Upper lobe of left lung (tissue), 6 donors: ENCODE results near the gene VWA7. TPM values are rescaled to one million over a fixed set of nuclear protein-coding genes. Genes with fewer than 3 reads are reported as not detected.

Experiments used
- ATAC-seq, 2 donors: fragments of 200-7000 bp; cut with Tn5 transposase; one replicate each; pipeline ENCODE4 v1.9.1; 2022; ENCODE audit warnings: mild to moderate bottlenecking in 2 of 2, moderate library complexity in 2 of 2; ENCODE audit not compliant: low FRiP score in 2 of 2
- DNase-seq, 2 donors: peaks; one replicate each; pipeline ENCODE4 v3.0.0-alpha.2; 2019 to 2020
- H3K27ac ChIP-seq, 4 donors: fragments of 200-600 bp; sonication (generic); one replicate each; pipeline ENCODE4 v1.5.1; 2016 to 2019
- H3K27me3 ChIP-seq, 4 donors: fragments of 200-600 bp; sonication (generic); one replicate each; pipeline ENCODE4 v1.5.1; 2017 to 2019
- H3K36me3 ChIP-seq, 4 donors: fragments of 200-600 bp; sonication (generic); one replicate each; pipeline ENCODE4 v1.5.1; 2016 to 2019
- H3K4me1 ChIP-seq, 4 donors: fragments of 200-600 bp; sonication (generic); one replicate each; pipeline ENCODE4 v1.5.1; 2018 to 2019
- H3K4me3 ChIP-seq, 4 donors: fragments of 200-600 bp; sonication (generic); one replicate each; pipeline ENCODE4 v1.5.1; 2017 to 2019; ENCODE audit warnings: mild to moderate bottlenecking in 2 of 4, moderate library complexity in 1 of 4
- H3K9me3 ChIP-seq, 4 donors: fragments of 200-600 bp; sonication (generic); one replicate each; pipeline ENCODE4 v1.5.1; 2018 to 2019
- EP300 ChIP-seq, 4 donors: sonication (generic); formaldehyde crosslinking; IDR thresholded peaks; one replicate each; pipeline ENCODE4 v1.5.1; 2017; ENCODE audit warnings: antibody characterized with exemption in 4 of 4, control low read depth in 2 of 4
- POLR2A ChIP-seq, 4 donors: fragments of 450-650 bp; IDR thresholded peaks; one replicate each; pipeline ENCODE4 v1.5.1; 2016 to 2017; ENCODE audit warnings: antibody characterized with exemption in 4 of 4, mild to moderate bottlenecking in 2 of 4
- POLR2AphosphoS5 ChIP-seq, 2 donors: sonication (generic); formaldehyde crosslinking; IDR thresholded peaks; one replicate each; pipeline ENCODE4 v1.5.1; 2017; ENCODE audit warnings: antibody characterized with exemption in 2 of 2
- WGBS, 2 donors: methylation state at CpG; one replicate each; pipeline ENCODE4 v1.1.5; 2017 to 2018; 5-methylcytosine and 5-hydroxymethylcytosine counted together
- total RNA-seq, 6 donors: library from RNA; depleted of rRNA in 4 of 6; stranded (reverse); fragments of >200 nt in 4 of 6; gene quantifications; one replicate each; pipeline versions ENCODE4 v1.1.0 to v1.2.1, GENCODE V29; 2016 to 2021
- TF ChIP-seq, protein P1 (sequence below), 6 experiments: fragments of 450-650 bp in 4 of 6; fragments of 200-600 bp in 2 of 6; sonication (generic) in 2 of 6; IDR thresholded peaks; one replicate each; pipeline ENCODE4 v1.5.1; 2016 to 2019; ENCODE audit warnings: antibody characterized with exemption in 6 of 6
- donor health status: DM: no; HTN: no; CAD: no; lungs with moderate emphysema.
- donor health status: DM: no; HTN: yes; CAD: no; lungs with severe emphysema.

VWA7 gene
- total RNA-seq, 6 donors from 2014 or later = 4.0 to 7.4 (median 6.6) TPM

DNA sequence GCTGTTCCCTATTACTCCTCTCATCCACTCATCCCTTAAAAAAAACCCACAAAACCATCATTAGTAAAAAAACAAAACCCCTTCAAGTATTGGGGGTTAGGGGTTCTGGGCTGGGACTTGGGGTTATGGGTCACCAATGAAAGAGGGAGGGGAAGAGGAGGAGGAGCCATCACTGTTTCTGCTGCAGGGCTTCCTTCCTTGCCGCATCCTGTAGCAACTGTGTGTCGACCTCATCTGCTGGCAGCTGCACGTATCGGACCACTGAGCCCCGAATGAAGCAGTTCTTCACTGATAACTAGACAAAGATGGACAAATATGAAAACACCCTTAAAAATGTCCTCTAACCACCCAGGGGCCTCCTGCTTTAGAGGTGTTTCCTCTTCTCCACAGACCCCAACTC, 20.5 kb upstream of the VWA7 start:
- TF ChIP-seq, protein P1, sequence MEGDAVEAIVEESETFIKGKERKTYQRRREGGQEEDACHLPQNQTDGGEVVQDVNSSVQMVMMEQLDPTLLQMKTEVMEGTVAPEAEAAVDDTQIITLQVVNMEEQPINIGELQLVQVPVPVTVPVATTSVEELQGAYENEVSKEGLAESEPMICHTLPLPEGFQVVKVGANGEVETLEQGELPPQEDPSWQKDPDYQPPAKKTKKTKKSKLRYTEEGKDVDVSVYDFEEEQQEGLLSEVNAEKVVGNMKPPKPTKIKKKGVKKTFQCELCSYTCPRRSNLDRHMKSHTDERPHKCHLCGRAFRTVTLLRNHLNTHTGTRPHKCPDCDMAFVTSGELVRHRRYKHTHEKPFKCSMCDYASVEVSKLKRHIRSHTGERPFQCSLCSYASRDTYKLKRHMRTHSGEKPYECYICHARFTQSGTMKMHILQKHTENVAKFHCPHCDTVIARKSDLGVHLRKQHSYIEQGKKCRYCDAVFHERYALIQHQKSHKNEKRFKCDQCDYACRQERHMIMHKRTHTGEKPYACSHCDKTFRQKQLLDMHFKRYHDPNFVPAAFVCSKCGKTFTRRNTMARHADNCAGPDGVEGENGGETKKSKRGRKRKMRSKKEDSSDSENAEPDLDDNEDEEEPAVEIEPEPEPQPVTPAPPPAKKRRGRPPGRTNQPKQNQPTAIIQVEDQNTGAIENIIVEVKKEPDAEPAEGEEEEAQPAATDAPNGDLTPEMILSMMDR (IDR thresholded peaks at IDR 0.05) = no peak
- no peak for TF ChIP-seq POLR2AphosphoS5 (IDR thresholded peaks at IDR 0.05)
- TF ChIP-seq POLR2A (IDR thresholded peaks at IDR 0.05) = no peak
- TF ChIP-seq EP300 (IDR thresholded peaks at IDR 0.05) = no peak
- H3K4me1 ChIP-seq = peaks cover 9 to 24% (median 14%) of the 10 kb centered on the region in 4 donors
- no peak for ATAC-seq

DNA sequence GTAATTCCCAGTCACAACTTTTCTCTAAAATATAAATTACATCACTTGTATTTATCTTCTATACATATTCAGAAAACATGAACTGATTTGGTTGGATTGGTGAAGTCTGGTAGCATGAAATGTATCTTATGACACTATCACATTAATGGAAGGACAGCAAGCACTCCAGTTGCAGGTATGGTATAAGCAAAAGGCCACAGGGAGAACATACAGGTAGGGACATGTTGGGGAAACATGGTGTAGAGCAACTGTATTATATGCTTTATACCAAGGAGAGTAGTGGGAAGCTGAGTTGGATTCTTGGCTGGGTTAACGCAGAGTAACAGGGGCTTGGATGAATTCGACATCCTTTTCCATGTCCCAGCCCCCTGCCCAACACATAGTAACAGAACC, 19.9 kb upstream of the VWA7 start:
- H3K9me3 ChIP-seq = no peaks in the 10 kb centered on the region
- WGBS, 2 donors = 83 to 100% methylated on average over 2 of the region's 2 CpGs
- no peak for TF ChIP-seq POLR2A (IDR thresholded peaks at IDR 0.05)
- TF ChIP-seq POLR2AphosphoS5 (IDR thresholded peaks at IDR 0.05) = no peak
- TF ChIP-seq, protein P1 (IDR thresholded peaks at IDR 0.05) = no peak
- no peak for TF ChIP-seq EP300 (IDR thresholded peaks at IDR 0.05)
- H3K27me3 ChIP-seq = no peaks in the 10 kb centered on the region
- peaks cover 0 to 19% (median 11%) of the 10 kb centered on the region in 4 donors for H3K36me3 ChIP-seq
- no peak for ATAC-seq
- no peak overlapping the region for H3K4me3 ChIP-seq
- peak overlapping the region in 3 of 4 donors; percentile 26 to 95 (median 87) for H3K27ac ChIP-seq
- peaks cover 9 to 24% (median 14%) of the 10 kb centered on the region in 4 donors for H3K4me1 ChIP-seq
- no peak for DNase-seq

More for the DNA sequence above, 20.5 kb upstream of the VWA7 start:
- no peaks in the 10 kb centered on the region for H3K27me3 ChIP-seq
- no peak for DNase-seq
- peak overlapping the region in 2 of 4 donors; percentile 49 to 95 for H3K27ac ChIP-seq
- WGBS, 2 donors = 42 to 58% methylated on average over 5 of the region's 5 CpGs
- no peaks in the 10 kb centered on the region for H3K9me3 ChIP-seq
- no peak overlapping the region for H3K4me3 ChIP-seq
- H3K36me3 ChIP-seq = peaks cover 0 to 19% (median 9%) of the 10 kb centered on the region in 4 donors

DNA sequence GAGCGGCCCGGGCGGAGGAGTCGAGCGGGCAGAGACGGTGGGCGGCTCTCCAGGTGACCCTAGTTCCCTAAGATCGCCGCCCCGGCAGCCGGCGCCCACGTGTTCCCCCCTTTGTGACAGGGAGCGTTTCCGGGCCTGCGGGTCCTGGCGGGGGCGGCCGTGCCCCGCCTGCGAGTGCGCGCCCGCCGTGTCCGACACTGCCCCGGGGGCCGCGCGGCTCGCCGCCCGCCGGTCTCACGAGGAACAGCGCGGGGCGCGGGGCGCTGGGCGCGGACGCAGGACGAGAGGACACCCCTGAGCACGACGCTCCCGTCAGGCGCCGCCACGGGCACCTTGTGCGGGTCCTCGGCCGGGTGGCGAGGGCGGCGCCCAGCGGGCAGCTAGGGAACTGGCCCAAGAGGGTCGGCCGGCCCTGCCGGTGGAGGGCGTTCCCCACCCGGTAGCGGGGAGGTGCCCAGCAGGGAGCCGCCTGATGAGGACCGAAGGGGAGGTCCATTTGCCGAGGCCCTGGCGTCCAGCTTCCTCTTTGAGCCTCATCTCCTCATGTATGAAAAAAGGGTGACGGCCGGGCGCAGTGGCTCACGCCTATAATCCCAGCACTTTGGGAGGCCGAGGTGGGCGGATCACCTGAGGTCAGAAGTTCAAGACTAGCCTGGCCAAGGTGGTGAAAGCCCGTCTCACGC, 18.6 kb upstream of the VWA7 start, which contains the start of gene VARS1:
TSS of gene VARS1 (minus strand) at position 137 of the 683 bp plus-strand sequence. CDS start 535 bp downstream, outside the sequence.
- Histone ChIP-seq H3K4me3 (peak within 1 kb of the TSS; percentile 62 to 100 (median 94)), H3K36me3 (peaks cover 0 to 20% (median 10%) of the 10 kb centered on the region in 4 donors), H3K27me3 (no peaks in the 10 kb centered on the region), H3K27ac (peak within 1 kb of the TSS; percentile 87 to 98 (median 95)), H3K4me1 (peaks cover 9 to 28% (median 17%) of the 10 kb centered on the region in 4 donors), H3K9me3 (no peaks in the 10 kb centered on the region)
- 1 to 6% methylated on average over 17 to 31 of the region's 75 CpGs for WGBS, 2 donors
- peak; percentile 58 to 74 for TF ChIP-seq POLR2AphosphoS5 (IDR thresholded peaks at IDR 0.05)
- peak in 3 of 4 donors; percentile 64 to 66 (median 65) for TF ChIP-seq POLR2A (IDR thresholded peaks at IDR 0.05)
- TF ChIP-seq, protein P1 (IDR thresholded peaks at IDR 0.05) = peak; percentile 86 to 100 (median 99)
- no peak for TF ChIP-seq EP300 (IDR thresholded peaks at IDR 0.05)
- DNase-seq = peak; percentile 97 to 98
- ATAC-seq = peak; percentile 96 to 98

DNA sequence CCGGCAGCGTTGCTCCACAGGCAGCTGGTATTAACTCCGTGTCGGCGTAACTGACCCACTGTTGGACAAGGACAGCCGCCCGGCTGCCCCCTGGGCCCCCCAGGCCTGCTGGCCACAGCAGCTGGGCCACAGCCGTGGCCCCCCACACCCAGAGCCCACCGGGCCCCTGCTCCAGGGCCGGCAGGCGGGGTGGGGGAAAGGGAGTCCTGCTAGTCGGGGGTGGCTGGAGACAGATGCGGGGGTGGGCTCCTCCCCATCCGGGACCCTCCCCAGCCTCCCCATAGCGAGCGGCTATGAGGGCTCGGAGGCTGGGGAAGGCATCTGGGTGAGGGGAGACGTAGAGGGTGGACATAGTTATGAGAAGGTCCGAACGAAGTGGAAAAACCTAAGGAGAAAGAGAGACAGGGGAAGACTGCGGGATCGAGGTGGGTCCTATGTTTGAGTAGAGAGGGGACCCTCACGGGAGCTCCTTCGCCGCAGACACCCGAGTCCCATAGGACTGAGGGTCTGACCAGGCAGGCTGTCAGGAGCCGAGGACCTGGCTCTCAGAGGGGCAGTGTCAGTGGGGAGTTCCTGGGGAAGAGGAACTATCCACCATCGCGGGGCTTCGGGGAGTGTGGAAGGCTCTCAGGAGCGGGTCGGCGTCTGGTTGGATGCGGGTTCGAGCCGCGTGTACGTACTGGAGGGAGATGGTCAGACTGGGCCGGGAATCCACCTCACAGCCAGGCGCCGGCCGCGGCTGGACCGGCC, 17.9 kb upstream of the VWA7 start:
- H3K36me3 ChIP-seq = peaks cover 0 to 27% (median 10%) of the 10 kb centered on the region in 4 donors
- H3K4me3 ChIP-seq = peak overlapping the region; percentile 62 to 100 (median 94)
- peaks cover 9 to 28% (median 17%) of the 10 kb centered on the region in 4 donors for H3K4me1 ChIP-seq
- peak in 1 of 2 donors; percentile 84 for DNase-seq
- WGBS, 2 donors = 3% methylated on average over 20 to 38 of the region's 44 CpGs
- peak overlapping the region; percentile 87 to 98 (median 95) for H3K27ac ChIP-seq
- no peaks in the 10 kb centered on the region for H3K27me3 ChIP-seq
- H3K9me3 ChIP-seq = no peaks in the 10 kb centered on the region
- peak; percentile 7 to 12 for ATAC-seq
- TF ChIP-seq POLR2AphosphoS5 (IDR thresholded peaks at IDR 0.05) (no peak), POLR2A (IDR thresholded peaks at IDR 0.05) (peak in 1 of 4 donors; percentile 27)
